DOHH2 (cell line): ENCODE measurements around the gene SHISAL1.

Experiments
- H3F3A ChIP-seq: fragments of 200-600 bp; sonication (generic), shearing (Covaris generic); 2 replicates; pipeline ENCODE4 v1.6.0; 2016; ENCODE audit warnings: antibody characterized with exemption, mild to moderate bottlenecking; ENCODE audit not compliant: control insufficient read depth, insufficient read depth
- H3K27ac ChIP-seq: fragments of 200-600 bp; sonication (generic); 2 replicates; pipeline ENCODE4 v1.5.1; 2014; ENCODE audit warnings: low read depth, mild to moderate bottlenecking, low read length, moderate library complexity
- H3K27me3 ChIP-seq: fragments of 200-600 bp; sonication (generic); 2 replicates; pipeline ENCODE4 v1.6.1; 2014; ENCODE audit warnings: mild to moderate bottlenecking, low read length, mixed read lengths; ENCODE audit not compliant: control insufficient read depth
- H3K36me3 ChIP-seq: fragments of 200-600 bp; sonication (generic); 2 replicates; pipeline ENCODE4 v1.6.1; 2014; ENCODE audit warnings: mild to moderate bottlenecking, low read length, moderate library complexity, mixed read lengths; ENCODE audit not compliant: control insufficient read depth
- H3K4me1 ChIP-seq: fragments of 200-600 bp; sonication (generic); 2 replicates; pipeline ENCODE4 v1.6.1; 2014; ENCODE audit warnings: mild to moderate bottlenecking, low read length, mixed read lengths; ENCODE audit not compliant: control insufficient read depth
- H3K4me2 ChIP-seq: fragments of 200-600 bp; sonication (generic); 2 replicates; pipeline ENCODE4 v1.6.0; 2014; ENCODE audit warnings: mild to moderate bottlenecking, low read length, moderate library complexity
- H3K4me3 ChIP-seq: fragments of 200-600 bp; sonication (generic); 2 replicates; pipeline ENCODE4 v1.5.1; 2014; ENCODE audit warnings: mild to moderate bottlenecking, low read length, mixed read lengths
- H3K79me2 ChIP-seq: fragments of 200-600 bp; sonication (generic); 2 replicates; pipeline ENCODE4 v1.6.1; 2014; ENCODE audit warnings: mild to moderate bottlenecking, low read length, mixed read lengths; ENCODE audit not compliant: control insufficient read depth
- H3K9me2 ChIP-seq: fragments of 200-600 bp; sonication (generic); replicated peaks from 2 replicates; pipeline ENCODE4 v1.6.1; 2014; ENCODE audit warnings: mild to moderate bottlenecking, low read length, mixed read lengths; ENCODE audit not compliant: control insufficient read depth
- H3K9me3 ChIP-seq: fragments of 200-600 bp; sonication (generic); 2 replicates; pipeline ENCODE4 v1.6.1; 2014; ENCODE audit warnings: antibody characterized with exemption, low read length, mixed read lengths; ENCODE audit not compliant: control insufficient read depth, insufficient read depth
- H4K20me1 ChIP-seq: fragments of 200-600 bp; sonication (generic); 2 replicates; pipeline ENCODE4 v1.6.0; 2014; ENCODE audit warnings: low read depth, mild to moderate bottlenecking, antibody characterized with exemption, low read length, moderate library complexity; ENCODE audit not compliant: control insufficient read depth, insufficient read depth
- CTCF ChIP-seq: fragments of 200-600 bp; sonication (generic); IDR thresholded peaks from one replicate; pipeline ENCODE4 v1.5.1; 2014; ENCODE audit warnings: antibody characterized with exemption, mild to moderate bottlenecking, low read depth, low read length; ENCODE audit not compliant: poor library complexity, severe bottlenecking
- EZH2phosphoT487 ChIP-seq: fragments of 200-600 bp; sonication (generic); IDR thresholded peaks from 2 replicates; pipeline ENCODE4 v1.6.1; 2017; ENCODE audit warnings: borderline replicate concordance, mild to moderate bottlenecking, antibody characterized with exemption, low read length, moderate library complexity, mixed read lengths

The SHISAL1 gene

GRCh38 chr22:44261861-44262595 lies 50.7 kb downstream of the SHISAL1 start:
- H3K27me3 ChIP-seq: no peaks in the 10 kb centered on the region
- no peaks in the 10 kb centered on the region for H3F3A ChIP-seq
- H3K9me3 ChIP-seq: peaks cover 3% of the 10 kb centered on the region; the same call in 1 of the 2 replicates
- H3K4me3 ChIP-seq: no peak overlapping the region
- TF ChIP-seq CTCF: no peak
- TF ChIP-seq EZH2phosphoT487: no peak
- H3K4me1 ChIP-seq: peaks cover 18% of the 10 kb centered on the region
- no peak overlapping the region for H3K27ac ChIP-seq
- no peaks in the 10 kb centered on the region for H3K36me3 ChIP-seq
- H3K4me2 ChIP-seq: no peak overlapping the region
- no peaks in the 10 kb centered on the region for H3K9me2 ChIP-seq
- H3K79me2 ChIP-seq: no peaks in the 10 kb centered on the region
- H4K20me1 ChIP-seq: no peaks in the 10 kb centered on the region

GRCh38 chr22:44261164-44261860 lies 51.4 kb downstream of the SHISAL1 start:
- no peak overlapping the region for H3K27ac ChIP-seq
- H3K4me1 ChIP-seq: peaks cover 23% of the 10 kb centered on the region
- H3K4me3 ChIP-seq: no peak overlapping the region
- TF ChIP-seq EZH2phosphoT487: no peak
- no peaks in the 10 kb centered on the region for H3K27me3 ChIP-seq
- no peaks in the 10 kb centered on the region for H4K20me1 ChIP-seq
- H3K9me3 ChIP-seq: peaks cover 3% of the 10 kb centered on the region; the same call in 1 of the 2 replicates
- H3F3A ChIP-seq: no peaks in the 10 kb centered on the region
- H3K4me2 ChIP-seq: no peak overlapping the region
- no peaks in the 10 kb centered on the region for H3K79me2 ChIP-seq
- no peaks in the 10 kb centered on the region for H3K9me2 ChIP-seq
- H3K36me3 ChIP-seq: no peaks in the 10 kb centered on the region

- H3K27ac ChIP-seq: no peak overlapping the region
- no peaks in the 10 kb centered on the region for H3K9me2 ChIP-seq
- H3K4me3 ChIP-seq: no peak overlapping the region
- peaks cover 2% of the 10 kb centered on the region; the same call in 1 of the 2 replicates for H3K9me3 ChIP-seq
- TF ChIP-seq CTCF: no peak
- TF ChIP-seq EZH2phosphoT487: no peak
- H3K36me3 ChIP-seq: no peaks in the 10 kb centered on the region
- H3K4me1 ChIP-seq: peaks cover 30% of the 10 kb centered on the region
- no peaks in the 10 kb centered on the region for H3K79me2 ChIP-seq
- no peak overlapping the region for H3K4me2 ChIP-seq
- H3F3A ChIP-seq: no peaks in the 10 kb centered on the region
- no peaks in the 10 kb centered on the region for H4K20me1 ChIP-seq
- H3K27me3 ChIP-seq: no peaks in the 10 kb centered on the region
Observed at GRCh38 chr22:44260216-44261035, 52.3 kb downstream of the SHISAL1 start.
